ENCODE measurements around the gene GSTM3.
"Not testable (repeated sequence)": the region's sequence is repeated elsewhere in the genome, so short reads cannot be mapped to it uniquely, and the experiment has no call there.

The GSTM3 gene

GRCh38 chr1:109762039-109762585 lies 21.3 kb upstream of the GSTM3 start:
- DNase-seq (ENCODE audit: low spot score): no peak

- no peak for DNase-seq (ENCODE audit: low spot score)
Observed at GRCh38 chr1:109761227-109762038, 20.6 kb upstream of the GSTM3 start.

GRCh38 chr1:109760581-109761226 lies 19.9 kb upstream of the GSTM3 start:
- no peak for DNase-seq (ENCODE audit: low spot score)

- no peak for DNase-seq (ENCODE audit: low spot score)
Observed at GRCh38 chr1:109759513-109760334, 18.9 kb upstream of the GSTM3 start.

- no peak for DNase-seq (ENCODE audit: low spot score)
Observed at GRCh38 chr1:109757936-109758786, 17.3 kb upstream of the GSTM3 start.

GRCh38 chr1:109756848-109757521 lies 16.1 kb upstream of the GSTM3 start:
- no peak for DNase-seq (ENCODE audit: low spot score)

GRCh38 chr1:109756325-109756724 lies 15.5 kb upstream of the GSTM3 start:
- not testable (repeated sequence) for DNase-seq (ENCODE audit: low spot score)

GRCh38 chr1:109754738-109755137 lies 13.9 kb upstream of the GSTM3 start:
- no peak for DNase-seq (ENCODE audit: low spot score)

- no peak for DNase-seq (ENCODE audit: low spot score)
Observed at GRCh38 chr1:109751531-109752260, 10.9 kb upstream of the GSTM3 start.

- DNase-seq (ENCODE audit: low spot score): no peak
Observed at GRCh38 chr1:109750920-109751319, 10.1 kb upstream of the GSTM3 start.

- no peak for DNase-seq (ENCODE audit: low spot score)
Observed at GRCh38 chr1:109750241-109750882, 9.5 kb upstream of the GSTM3 start.

GRCh38 chr1:109749221-109749620 lies 8.4 kb upstream of the GSTM3 start:
- no peak for DNase-seq (ENCODE audit: low spot score)

GRCh38 chr1:109748311-109748710 lies 7.5 kb upstream of the GSTM3 start:
- DNase-seq (ENCODE audit: low spot score): not testable (repeated sequence)

GRCh38 chr1:109739738-109740614 lies 862 bp downstream of the GSTM3 start:
- peak; percentile 86 for DNase-seq (ENCODE audit: low spot score)

- DNase-seq (ENCODE audit: low spot score): no peak
Observed at GRCh38 chr1:109733236-109733870, 7.5 kb downstream of the GSTM3 start.

GRCh38 chr1:109732390-109732881 lies 8.4 kb downstream of the GSTM3 start:
- no peak for DNase-seq (ENCODE audit: low spot score)

- no peak for DNase-seq (ENCODE audit: low spot score)
Observed at GRCh38 chr1:109730666-109731065, 10.2 kb downstream of the GSTM3 start.

GRCh38 chr1:109728870-109729269 lies 12.0 kb downstream of the GSTM3 start:
- DNase-seq (ENCODE audit: low spot score): no peak

Data from Ammon's horn (tissue), 1 donor.